WTC11 (cell line): Measurements from ENCODE around the gene FAM131C.

Experiments used
- CREM ChIP-seq: sonication (generic); formaldehyde crosslinking; IDR thresholded peaks from 2 replicates; pipeline ENCODE4 v1.8.1; 2022; ENCODE audit warnings: mild to moderate bottlenecking, missing genetic modification reagents, moderate library complexity
- ELF4 ChIP-seq: sonication (generic); formaldehyde crosslinking; IDR thresholded peaks from 2 replicates; pipeline ENCODE4 v1.8.1; 2022; ENCODE audit warnings: low read depth, mild to moderate bottlenecking, moderate library complexity, missing genetic modification reagents
- ESRRA ChIP-seq: sonication (generic); formaldehyde crosslinking; IDR thresholded peaks from 2 replicates; pipeline ENCODE4 v1.8.1; 2022; ENCODE audit warnings: mild to moderate bottlenecking, missing genetic modification reagents, borderline replicate concordance
- ETV6 ChIP-seq: sonication (generic); formaldehyde crosslinking; IDR thresholded peaks from 2 replicates; pipeline ENCODE4 v1.8.1; 2022; ENCODE audit warnings: mild to moderate bottlenecking, missing genetic modification reagents
- FOXK1 ChIP-seq: sonication (generic); formaldehyde crosslinking; IDR thresholded peaks from 2 replicates; pipeline ENCODE4 v1.8.0; 2022; ENCODE audit warnings: mild to moderate bottlenecking, moderate library complexity, missing genetic modification reagents
- IRF2 ChIP-seq: sonication (generic); formaldehyde crosslinking; IDR thresholded peaks from 2 replicates; pipeline ENCODE4 v1.8.0; 2022; ENCODE audit warnings: low read depth, missing genetic modification reagents, borderline replicate concordance
- SMAD4 ChIP-seq: sonication (generic); formaldehyde crosslinking; IDR thresholded peaks from 2 replicates; pipeline ENCODE4 v1.8.0; 2022; ENCODE audit warnings: mild to moderate bottlenecking, missing genetic modification reagents
- ZNF138 ChIP-seq: sonication (generic); formaldehyde crosslinking; conservative IDR thresholded peaks from 2 replicates; pipeline ENCODE4 v1.8.1; 2022; ENCODE audit warnings: mild to moderate bottlenecking, moderate library complexity, missing genetic modification reagents
- ZNF423 ChIP-seq: fragments of 250-450 bp; sonication (Bioruptor Pico); IDR thresholded peaks from 2 replicates; pipeline ENCODE4 v2.1.2; 2022; ENCODE audit warnings: mild to moderate bottlenecking, moderate library complexity
- TF ChIP-seq, protein P1 (sequence below): fragments of 200-600 bp; IDR thresholded peaks from 2 replicates; pipeline ENCODE4 v1.8.0; 2022; ENCODE audit warnings: antibody characterized with exemption
- TF ChIP-seq, protein P2 (sequence below): sonication (generic); formaldehyde crosslinking; conservative IDR thresholded peaks from 2 replicates; pipeline ENCODE4 v1.8.1; 2023; ENCODE audit warnings: mild to moderate bottlenecking, low read depth, missing genetic modification reagents, moderate library complexity
- TF ChIP-seq, protein P3 (sequence below): sonication (generic); formaldehyde crosslinking; IDR thresholded peaks from 2 replicates; pipeline ENCODE4 v1.8.0; 2022; ENCODE audit warnings: mild to moderate bottlenecking, missing genetic modification reagents
- TF ChIP-seq, protein P4 (sequence below): sonication (generic); formaldehyde crosslinking; IDR thresholded peaks from 2 replicates; pipeline ENCODE4 v1.8.1; 2023; ENCODE audit warnings: mild to moderate bottlenecking, missing genetic modification reagents, moderate library complexity
- TF ChIP-seq, protein P5 (sequence below): sonication (generic); formaldehyde crosslinking; IDR thresholded peaks from 2 replicates; pipeline ENCODE4 v1.8.1; 2022; ENCODE audit warnings: missing genetic modification reagents, borderline replicate concordance

DNA sequence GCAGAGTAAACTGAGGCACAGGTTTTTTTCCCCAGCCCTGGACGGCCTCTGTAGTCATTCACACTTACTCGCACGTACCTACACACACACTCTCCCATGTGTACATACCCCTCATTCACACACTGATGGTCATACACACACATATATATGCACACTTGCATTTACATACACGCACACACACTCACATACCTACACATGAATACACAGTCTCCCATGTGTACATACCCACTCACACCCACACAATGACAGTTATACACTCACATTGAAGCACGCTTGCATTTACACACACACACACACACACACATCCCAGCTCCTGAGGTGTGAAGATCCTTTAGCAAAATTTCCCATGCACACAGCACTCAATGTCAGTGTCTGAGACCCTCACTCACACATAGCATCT, 766 bp upstream of the FAM131C start:
- TF ChIP-seq, protein P1, sequence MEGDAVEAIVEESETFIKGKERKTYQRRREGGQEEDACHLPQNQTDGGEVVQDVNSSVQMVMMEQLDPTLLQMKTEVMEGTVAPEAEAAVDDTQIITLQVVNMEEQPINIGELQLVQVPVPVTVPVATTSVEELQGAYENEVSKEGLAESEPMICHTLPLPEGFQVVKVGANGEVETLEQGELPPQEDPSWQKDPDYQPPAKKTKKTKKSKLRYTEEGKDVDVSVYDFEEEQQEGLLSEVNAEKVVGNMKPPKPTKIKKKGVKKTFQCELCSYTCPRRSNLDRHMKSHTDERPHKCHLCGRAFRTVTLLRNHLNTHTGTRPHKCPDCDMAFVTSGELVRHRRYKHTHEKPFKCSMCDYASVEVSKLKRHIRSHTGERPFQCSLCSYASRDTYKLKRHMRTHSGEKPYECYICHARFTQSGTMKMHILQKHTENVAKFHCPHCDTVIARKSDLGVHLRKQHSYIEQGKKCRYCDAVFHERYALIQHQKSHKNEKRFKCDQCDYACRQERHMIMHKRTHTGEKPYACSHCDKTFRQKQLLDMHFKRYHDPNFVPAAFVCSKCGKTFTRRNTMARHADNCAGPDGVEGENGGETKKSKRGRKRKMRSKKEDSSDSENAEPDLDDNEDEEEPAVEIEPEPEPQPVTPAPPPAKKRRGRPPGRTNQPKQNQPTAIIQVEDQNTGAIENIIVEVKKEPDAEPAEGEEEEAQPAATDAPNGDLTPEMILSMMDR: no peak
- TF ChIP-seq, protein P2, sequence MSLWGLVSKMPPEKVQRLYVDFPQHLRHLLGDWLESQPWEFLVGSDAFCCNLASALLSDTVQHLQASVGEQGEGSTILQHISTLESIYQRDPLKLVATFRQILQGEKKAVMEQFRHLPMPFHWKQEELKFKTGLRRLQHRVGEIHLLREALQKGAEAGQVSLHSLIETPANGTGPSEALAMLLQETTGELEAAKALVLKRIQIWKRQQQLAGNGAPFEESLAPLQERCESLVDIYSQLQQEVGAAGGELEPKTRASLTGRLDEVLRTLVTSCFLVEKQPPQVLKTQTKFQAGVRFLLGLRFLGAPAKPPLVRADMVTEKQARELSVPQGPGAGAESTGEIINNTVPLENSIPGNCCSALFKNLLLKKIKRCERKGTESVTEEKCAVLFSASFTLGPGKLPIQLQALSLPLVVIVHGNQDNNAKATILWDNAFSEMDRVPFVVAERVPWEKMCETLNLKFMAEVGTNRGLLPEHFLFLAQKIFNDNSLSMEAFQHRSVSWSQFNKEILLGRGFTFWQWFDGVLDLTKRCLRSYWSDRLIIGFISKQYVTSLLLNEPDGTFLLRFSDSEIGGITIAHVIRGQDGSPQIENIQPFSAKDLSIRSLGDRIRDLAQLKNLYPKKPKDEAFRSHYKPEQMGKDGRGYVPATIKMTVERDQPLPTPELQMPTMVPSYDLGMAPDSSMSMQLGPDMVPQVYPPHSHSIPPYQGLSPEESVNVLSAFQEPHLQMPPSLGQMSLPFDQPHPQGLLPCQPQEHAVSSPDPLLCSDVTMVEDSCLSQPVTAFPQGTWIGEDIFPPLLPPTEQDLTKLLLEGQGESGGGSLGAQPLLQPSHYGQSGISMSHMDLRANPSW (CRISPR knock-in tag): no peak
- TF ChIP-seq SMAD4 (CRISPR knock-in tag) (no peak), ZNF423 (CRISPR knock-in tag) (no peak), IRF2 (CRISPR knock-in tag) (no peak), ETV6 (CRISPR knock-in tag) (no peak), ELF4 (no peak), ESRRA (no peak), FOXK1 (no peak), ZNF138 (CRISPR knock-in tag) (no peak), CREM (CRISPR knock-in tag) (no peak)
- TF ChIP-seq, protein P3, sequence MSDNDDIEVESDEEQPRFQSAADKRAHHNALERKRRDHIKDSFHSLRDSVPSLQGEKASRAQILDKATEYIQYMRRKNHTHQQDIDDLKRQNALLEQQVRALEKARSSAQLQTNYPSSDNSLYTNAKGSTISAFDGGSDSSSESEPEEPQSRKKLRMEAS (CRISPR knock-in tag): no peak
- TF ChIP-seq, protein P4, sequence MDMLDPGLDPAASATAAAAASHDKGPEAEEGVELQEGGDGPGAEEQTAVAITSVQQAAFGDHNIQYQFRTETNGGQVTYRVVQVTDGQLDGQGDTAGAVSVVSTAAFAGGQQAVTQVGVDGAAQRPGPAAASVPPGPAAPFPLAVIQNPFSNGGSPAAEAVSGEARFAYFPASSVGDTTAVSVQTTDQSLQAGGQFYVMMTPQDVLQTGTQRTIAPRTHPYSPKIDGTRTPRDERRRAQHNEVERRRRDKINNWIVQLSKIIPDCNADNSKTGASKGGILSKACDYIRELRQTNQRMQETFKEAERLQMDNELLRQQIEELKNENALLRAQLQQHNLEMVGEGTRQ (CRISPR knock-in tag): no peak
- TF ChIP-seq, protein P5, sequence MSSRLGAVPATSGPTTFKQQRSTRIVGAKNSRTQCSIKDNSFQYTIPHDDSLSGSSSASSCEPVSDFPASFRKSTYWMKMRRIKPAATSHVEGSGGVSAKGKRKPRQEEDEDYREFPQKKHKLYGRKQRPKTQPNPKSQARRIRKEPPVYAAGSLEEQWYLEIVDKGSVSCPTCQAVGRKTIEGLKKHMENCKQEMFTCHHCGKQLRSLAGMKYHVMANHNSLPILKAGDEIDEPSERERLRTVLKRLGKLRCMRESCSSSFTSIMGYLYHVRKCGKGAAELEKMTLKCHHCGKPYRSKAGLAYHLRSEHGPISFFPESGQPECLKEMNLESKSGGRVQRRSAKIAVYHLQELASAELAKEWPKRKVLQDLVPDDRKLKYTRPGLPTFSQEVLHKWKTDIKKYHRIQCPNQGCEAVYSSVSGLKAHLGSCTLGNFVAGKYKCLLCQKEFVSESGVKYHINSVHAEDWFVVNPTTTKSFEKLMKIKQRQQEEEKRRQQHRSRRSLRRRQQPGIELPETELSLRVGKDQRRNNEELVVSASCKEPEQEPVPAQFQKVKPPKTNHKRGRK: no peak
